ENCODE measurements around the gene DLX1.

DLX1 gene

DNA sequence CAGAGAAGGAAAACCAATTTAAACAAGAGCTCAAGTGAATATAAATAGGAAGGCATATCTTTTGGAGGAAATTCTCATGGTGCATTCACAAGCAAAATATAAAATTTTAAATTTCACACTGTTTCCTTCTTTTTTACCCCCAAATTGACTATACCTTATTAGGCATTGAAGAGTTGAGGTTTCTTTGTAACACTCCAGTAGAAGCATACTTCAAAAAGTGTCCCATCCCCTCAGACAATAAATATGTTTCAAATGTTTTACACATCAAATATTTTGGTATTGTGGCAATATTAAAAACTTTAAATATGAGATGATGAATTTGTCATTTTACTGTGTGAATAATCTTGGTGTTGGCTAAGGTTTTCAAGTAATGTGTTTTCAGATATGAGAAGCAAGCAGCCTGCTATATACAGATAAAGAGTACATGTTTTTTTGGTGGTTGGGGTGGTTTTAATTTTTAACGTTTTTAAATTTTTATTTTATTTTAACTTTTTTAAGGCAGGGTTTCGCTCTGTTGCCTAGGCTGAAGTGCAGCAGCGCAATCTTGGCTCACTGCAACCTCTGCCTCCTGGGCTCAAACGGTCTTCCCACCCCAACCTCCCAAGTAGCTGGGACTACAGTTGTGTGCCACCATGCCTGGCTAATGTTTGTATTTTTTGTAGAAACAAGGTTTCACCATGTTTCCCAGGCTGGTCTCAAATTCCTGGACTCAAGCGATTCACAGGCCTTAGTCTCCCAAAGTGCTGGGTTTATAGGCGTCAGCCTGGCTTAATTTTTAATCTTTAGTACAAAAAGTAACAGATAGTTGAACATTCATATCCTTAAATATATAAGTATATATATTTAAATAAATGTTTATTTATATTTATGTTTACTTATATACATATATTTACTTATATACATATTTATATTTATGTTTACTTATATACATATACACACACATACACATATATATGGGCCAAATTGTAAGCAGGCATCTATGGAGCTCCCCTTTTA lies 36.5 kb upstream of the DLX1 start:
- no peak for TF ChIP-seq CTCF (IDR thresholded peaks at IDR 0.05)
- no peaks in the 10 kb centered on the region for H3K79me2 ChIP-seq
- H3K27ac ChIP-seq, result no peak overlapping the region
- no peaks in the 10 kb centered on the region for H3K9me3 ChIP-seq (ENCODE audit: control insufficient read depth, low read length)
- H3K9ac ChIP-seq, result no peak overlapping the region
- no peak overlapping the region for H3K4me3 ChIP-seq (ENCODE audit: low read depth, low read length)
- H3K4me1 ChIP-seq, result no peaks in the 10 kb centered on the region
- no peaks in the 10 kb centered on the region for H3K27me3 ChIP-seq (ENCODE audit: control insufficient read depth, insufficient read depth, low read length)
- H2AFZ ChIP-seq, result no peak overlapping the region
- H3K4me2 ChIP-seq (ENCODE audit: low read length), result no peak overlapping the region
- H3K36me3 ChIP-seq (ENCODE audit: control insufficient read depth, insufficient read depth, low read length), result no peaks in the 10 kb centered on the region

- no peak for TF ChIP-seq CTCF (IDR thresholded peaks at IDR 0.05)
- Histone ChIP-seq H2AFZ (no peak overlapping the region), H3K4me2 (ENCODE audit: low read length) (no peak overlapping the region), H3K4me1 (no peaks in the 10 kb centered on the region), H3K9ac (no peak overlapping the region), H3K4me3 (ENCODE audit: low read depth, low read length) (no peak overlapping the region), H3K36me3 (ENCODE audit: control insufficient read depth, insufficient read depth, low read length) (no peaks in the 10 kb centered on the region), H3K79me2 (no peaks in the 10 kb centered on the region), H3K27me3 (ENCODE audit: control insufficient read depth, insufficient read depth, low read length) (no peaks in the 10 kb centered on the region), H3K9me3 (ENCODE audit: control insufficient read depth, low read length) (no peaks in the 10 kb centered on the region), H3K27ac (no peak overlapping the region)
Observed at GRCh38 chr2:172049567-172050120, 35.7 kb upstream of the DLX1 start.

- no peak for TF ChIP-seq CTCF (IDR thresholded peaks at IDR 0.05)
Observed at GRCh38 chr2:172050479-172051125, 34.7 kb upstream of the DLX1 start.

GRCh38 chr2:172052000-172052983 lies 33.0 kb upstream of the DLX1 start:
- Histone ChIP-seq H3K36me3 (ENCODE audit: control insufficient read depth, insufficient read depth, low read length) (no peaks in the 10 kb centered on the region), H3K4me1 (no peaks in the 10 kb centered on the region), H3K4me3 (ENCODE audit: low read depth, low read length) (no peak overlapping the region), H3K27ac (no peak overlapping the region), H3K9me3 (ENCODE audit: control insufficient read depth, low read length) (no peaks in the 10 kb centered on the region), H3K4me2 (ENCODE audit: low read length) (no peak overlapping the region), H2AFZ (no peak overlapping the region), H3K9ac (no peak overlapping the region), H3K27me3 (ENCODE audit: control insufficient read depth, insufficient read depth, low read length) (no peaks in the 10 kb centered on the region), H3K79me2 (no peaks in the 10 kb centered on the region)
- TF ChIP-seq CTCF (IDR thresholded peaks at IDR 0.05), result no peak

More at GRCh38 chr2:172050479-172051125, 34.7 kb upstream of the DLX1 start:
- Histone ChIP-seq H3K9me3 (ENCODE audit: control insufficient read depth, low read length) (no peaks in the 10 kb centered on the region), H3K4me1 (no peaks in the 10 kb centered on the region), H3K27ac (no peak overlapping the region), H3K4me2 (ENCODE audit: low read length) (no peak overlapping the region), H2AFZ (no peak overlapping the region), H3K4me3 (ENCODE audit: low read depth, low read length) (no peak overlapping the region), H3K27me3 (ENCODE audit: control insufficient read depth, insufficient read depth, low read length) (no peaks in the 10 kb centered on the region), H3K79me2 (no peaks in the 10 kb centered on the region), H3K36me3 (ENCODE audit: control insufficient read depth, insufficient read depth, low read length) (no peaks in the 10 kb centered on the region), H3K9ac (no peak overlapping the region)
